IMR-90 (cell line): ENCODE measurements around the gene MRPL3. TPM values are rescaled to one million over a fixed set of nuclear protein-coding genes. Genes with fewer than 3 reads are reported as not detected.

Source experiments
- ATAC-seq: fragments of 200-7000 bp; cut with Tn5 transposase; 2 replicates; pipeline ENCODE4 v1.9.1; 2020; ENCODE audit warnings: low read depth, mild to moderate bottlenecking, moderate library complexity
- BruUV-seq: library from RNA; stranded (reverse); fragments of 400-500 nt; replicated peaks from 2 replicates; lab custom pipeline; 2021; lab: Mats Ljungman, UMichigan
- CTCF ChIA-PET: fragments of 300-600 bp; formaldehyde crosslinking; extraction: SDS; loops from one replicate; lab custom pipeline; 2021; ENCODE audit warnings: antibody characterized with exemption; lab: Yijun Ruan, JAX
- POLR2A ChIA-PET: fragments of 300-600 bp; sonication (Branson Sonifier 250); formaldehyde crosslinking; loops from one replicate; lab custom pipeline; 2022; ENCODE audit warnings: antibody characterized with exemption; ENCODE audit not compliant: unreplicated experiment; lab: Charles Lee
- DNase-seq: peaks from one replicate; pipeline ENCODE4 v3.0.0; 2013
- H2AFZ ChIP-seq: replicated peaks from 2 replicates; pipeline ENCODE3; 2013; ENCODE audit warnings: low read length, mild to moderate bottlenecking; ENCODE audit not compliant: poor library complexity
- H2AK5ac ChIP-seq: 2 replicates; pipeline ENCODE4 v1.6.1; 2013; ENCODE audit warnings: low read depth, low read length, inconsistent platforms
- H2AK9ac ChIP-seq: replicated peaks from 2 replicates; pipeline ENCODE3; 2013; ENCODE audit warnings: mild to moderate bottlenecking, low read depth, low read length, moderate library complexity; ENCODE audit not compliant: poor library complexity
- H2BK120ac ChIP-seq: 2 replicates; pipeline ENCODE4 v1.6.1; 2013; ENCODE audit warnings: low read depth, low read length, inconsistent platforms
- H2BK15ac ChIP-seq: 3 replicates; pipeline ENCODE4 v1.6.1; 2013; ENCODE audit warnings: low read depth, low read length, inconsistent platforms
- H2BK20ac ChIP-seq: 2 replicates; pipeline ENCODE4 v1.6.1; 2013; ENCODE audit warnings: low read depth, mild to moderate bottlenecking, inconsistent platforms, low read length, moderate library complexity
- H2BK5ac ChIP-seq: 2 replicates; pipeline ENCODE4 v1.6.1; 2013; ENCODE audit warnings: mild to moderate bottlenecking, low read depth, low read length, inconsistent platforms; ENCODE audit not compliant: poor library complexity, severe bottlenecking
- H3K14ac ChIP-seq: replicated peaks from 2 replicates; pipeline ENCODE4 v1.6.1; 2013; ENCODE audit warnings: low read depth, low read length, inconsistent platforms
- H3K18ac ChIP-seq: 2 replicates; pipeline ENCODE4 v1.6.1; 2013; ENCODE audit warnings: low read depth, low read length, control low read depth
- H3K23ac ChIP-seq: 2 replicates; pipeline ENCODE4 v1.6.1; 2013; ENCODE audit warnings: low read depth, low read length, inconsistent platforms
- H3K27ac ChIP-seq: 2 replicates; pipeline ENCODE4 v1.5.1; 2013; ENCODE audit warnings: mild to moderate bottlenecking, control low read depth, low read length; ENCODE audit not compliant: insufficient read depth
- H3K27me3 ChIP-seq: 2 replicates; pipeline ENCODE4 v1.6.1; 2013; ENCODE audit warnings: low read length; ENCODE audit not compliant: control insufficient read depth, insufficient read depth
- H3K36me3 ChIP-seq: 2 replicates; pipeline ENCODE4 v1.6.1; 2013; ENCODE audit warnings: low read length, mixed read lengths; ENCODE audit not compliant: control insufficient read depth, insufficient read depth
- H3K4ac ChIP-seq: 2 replicates; pipeline ENCODE4 v1.6.1; 2013; ENCODE audit warnings: low read depth, low read length, inconsistent platforms
- H3K4me1 ChIP-seq: 2 replicates; pipeline ENCODE4 v1.6.1; 2013; ENCODE audit warnings: low read length, mixed read lengths; ENCODE audit not compliant: control insufficient read depth, insufficient read depth
- H3K4me2 ChIP-seq: 2 replicates; pipeline ENCODE4 v1.6.1; 2013; ENCODE audit warnings: low read depth, mild to moderate bottlenecking, control low read depth, low read length, moderate library complexity
- H3K4me3 ChIP-seq: 2 replicates; pipeline ENCODE4 v1.5.1; 2013; ENCODE audit warnings: low read depth, mild to moderate bottlenecking, control low read depth, low read length, moderate library complexity; ENCODE audit not compliant: insufficient read depth
- H3K56ac ChIP-seq: 2 replicates; pipeline ENCODE4 v1.6.1; 2013; ENCODE audit warnings: low read length, inconsistent platforms; ENCODE audit not compliant: insufficient read depth; ENCODE audit errors: extremely low read depth
- H3K79me1 ChIP-seq, 2 experiments: 2 replicates each; pipeline ENCODE4 v1.6.1; 2013; ENCODE audit warnings: low read length in 2 of 2, inconsistent platforms in 1 of 2, low read depth in 1 of 2
- H3K9ac ChIP-seq: 2 replicates; pipeline ENCODE4 v1.6.1; 2013; ENCODE audit warnings: low read depth, low read length, control low read depth
- H3K9me1 ChIP-seq: 2 replicates; pipeline ENCODE4 v1.6.1; 2013; ENCODE audit warnings: low read length, inconsistent platforms; ENCODE audit not compliant: insufficient read depth
- H3K9me3 ChIP-seq: 2 replicates; pipeline ENCODE4 v1.6.1; 2013; ENCODE audit warnings: low read length; ENCODE audit not compliant: control insufficient read depth, insufficient read depth
- H4K20me1 ChIP-seq: 2 replicates; pipeline ENCODE4 v1.6.1; 2013; ENCODE audit warnings: low read length, inconsistent platforms; ENCODE audit not compliant: insufficient read depth
- H4K5ac ChIP-seq: 2 replicates; pipeline ENCODE4 v1.6.1; 2013; ENCODE audit warnings: mild to moderate bottlenecking, low read depth, low read length, control low read depth
- H4K8ac ChIP-seq, 2 experiments: 2 replicates each; pipeline ENCODE4 v1.6.1; 2013; ENCODE audit warnings: low read depth in 2 of 2, low read length in 2 of 2, control low read depth in 1 of 2, inconsistent platforms in 1 of 2
- H4K91ac ChIP-seq: 2 replicates; pipeline ENCODE4 v1.6.1; 2013; ENCODE audit warnings: low read depth, low read length, inconsistent platforms; ENCODE audit not compliant: insufficient read depth
- BHLHE40 ChIP-seq: fragments of 150-350 bp; IDR thresholded peaks from 2 replicates; pipeline ENCODE4 v1.6.1; 2016; ENCODE audit warnings: mild to moderate bottlenecking, low read depth, low read length
- CEBPB ChIP-seq: IDR thresholded peaks from 2 replicates; pipeline ENCODE4 v1.6.1; 2012; ENCODE audit warnings: low read depth, low read length, improper control_type of control experiment
- ELK1 ChIP-seq: fragments of 150-350 bp; IDR thresholded peaks from 2 replicates; pipeline ENCODE4 v1.6.1; 2016; ENCODE audit warnings: low read depth, mild to moderate bottlenecking, low read length, moderate library complexity, borderline replicate concordance
- FOS ChIP-seq: fragments of 150-350 bp; IDR thresholded peaks from 2 replicates; pipeline ENCODE4 v1.6.1; 2016; ENCODE audit warnings: low read depth, low read length
- MAFK ChIP-seq: IDR thresholded peaks from 2 replicates; pipeline ENCODE4 v1.6.1; 2012; ENCODE audit warnings: low read depth, low read length, improper control_type of control experiment
- MXI1 ChIP-seq: IDR thresholded peaks from 2 replicates; pipeline ENCODE4 v1.6.1; 2012; ENCODE audit warnings: low read depth, mild to moderate bottlenecking, low read length, moderate library complexity, borderline replicate concordance
- NFE2L2 ChIP-seq: fragments of 150-350 bp; IDR thresholded peaks from 2 replicates; pipeline ENCODE4 v1.6.1; 2016; ENCODE audit warnings: low read depth, mild to moderate bottlenecking, low read length
- RCOR1 ChIP-seq: IDR thresholded peaks from 2 replicates; pipeline ENCODE4 v1.6.1; 2012; ENCODE audit warnings: mild to moderate bottlenecking, low read length, improper control_type of control experiment; ENCODE audit not compliant: insufficient replicate concordance
- RFX5 ChIP-seq: IDR thresholded peaks from 2 replicates; pipeline ENCODE4 v1.8.0; 2012; ENCODE audit warnings: low read depth, mild to moderate bottlenecking, low read length, moderate library complexity
- SMC3 ChIP-seq: fragments of 150-350 bp; IDR thresholded peaks from 2 replicates; pipeline ENCODE4 v1.6.1; 2016; ENCODE audit warnings: low read depth, mild to moderate bottlenecking, antibody characterized with exemption, low read length, moderate library complexity
- WGBS, 2 experiments: methylation state at CpG; one replicate each; pipeline versions ENCODE4 v1.1.5 to v1.1.7; 2013; ENCODE audit warnings: missing lambda C conversion rate in 2 of 2; ENCODE audit not compliant: insufficient read length in 1 of 2; ENCODE audit errors: extremely low coverage in 2 of 2; 5-methylcytosine and 5-hydroxymethylcytosine counted together
- dilution Hi-C: fragments of 300-500 bp; cut with HindIII; formaldehyde crosslinking; loops from one replicate; pipeline ENCODE4 v1.14.3; 2018; ENCODE audit warnings: low sequenced_read_pairs; ENCODE audit not compliant: unreplicated experiment
- in situ Hi-C: fragments of 300-500 bp; cut with MboI; formaldehyde crosslinking; loops from 3 replicates; pipeline ENCODE4 v1.14.3; 2019; ENCODE audit warnings: low sequenced_read_pairs, inconsistent platforms, mixed read lengths
- intact Hi-C: fragments of 100-400 bp; cut with micrococcal nuclease; formaldehyde crosslinking; loops from 2 replicates; pipeline ENCODE4 v1.10.0; 2022
- polyA plus RNA-seq, 3 experiments: library from polyadenylated mRNA; depleted of rRNA; stranded (reverse); fragments of >200 nt; gene quantifications; 2 replicates each; pipeline ENCODE4 v1.2.3, GENCODE V29; 2012; ENCODE audit warnings: low replicate concordance in 1 of 3
- total RNA-seq: library from RNA; depleted of rRNA; stranded (reverse); fragments of >200 nt; gene quantifications from 2 replicates; pipeline ENCODE4 v1.2.3, GENCODE V29; 2012
- TF ChIP-seq, protein P1 (sequence below): conservative IDR thresholded peaks from 2 replicates; pipeline ENCODE4 v1.5.1; 2012; ENCODE audit warnings: mild to moderate bottlenecking, low read depth, low read length, improper control_type of control experiment

MRPL3 gene
- total and polyA plus RNA-seq, 2 of the 4 experiments (the other 2 are of a cell fraction) = 107 to 206 TPM

- Histone ChIP-seq H3K9me3 (no peaks in the 10 kb centered on the region), H4K20me1 (no peaks in the 10 kb centered on the region), H3K23ac (no peak overlapping the region), H3K18ac (no peak overlapping the region), H3K79me1 (no peaks in the 10 kb centered on the region), H2AFZ (no peak overlapping the region), H3K4me1 (no peaks in the 10 kb centered on the region), H2BK5ac (no peak overlapping the region), H4K91ac (no peak overlapping the region), H3K4me2 (no peak overlapping the region), H3K36me3 (no peaks in the 10 kb centered on the region), H4K8ac (no peak overlapping the region), H3K14ac (no peak overlapping the region), H3K4me3 (no peak overlapping the region), H2BK15ac (no peak overlapping the region), H2AK9ac (no peak overlapping the region), H3K27me3 (no peaks in the 10 kb centered on the region), H2AK5ac (no peak overlapping the region), H3K56ac (no peak overlapping the region), H3K9me1 (no peaks in the 10 kb centered on the region), H3K9ac (no peak overlapping the region), H3K4ac (no peak overlapping the region), H4K5ac (no peak overlapping the region), H3K27ac (no peak overlapping the region), H2BK20ac (no peak overlapping the region), H2BK120ac (no peak overlapping the region)
- no TSS peak for BruUV-seq
- in situ Hi-C loops (no loop called here), intact Hi-C loops (no loop called here), dilution Hi-C loops (no loop called here)
- ATAC-seq = no peak
- DNase-seq = no peak
- WGBS, 2 experiments = no CpG with 5 or more reads among the region's 2 CpGs
- no peak for TF ChIP-seq ELK1
- TF ChIP-seq, protein P1, sequence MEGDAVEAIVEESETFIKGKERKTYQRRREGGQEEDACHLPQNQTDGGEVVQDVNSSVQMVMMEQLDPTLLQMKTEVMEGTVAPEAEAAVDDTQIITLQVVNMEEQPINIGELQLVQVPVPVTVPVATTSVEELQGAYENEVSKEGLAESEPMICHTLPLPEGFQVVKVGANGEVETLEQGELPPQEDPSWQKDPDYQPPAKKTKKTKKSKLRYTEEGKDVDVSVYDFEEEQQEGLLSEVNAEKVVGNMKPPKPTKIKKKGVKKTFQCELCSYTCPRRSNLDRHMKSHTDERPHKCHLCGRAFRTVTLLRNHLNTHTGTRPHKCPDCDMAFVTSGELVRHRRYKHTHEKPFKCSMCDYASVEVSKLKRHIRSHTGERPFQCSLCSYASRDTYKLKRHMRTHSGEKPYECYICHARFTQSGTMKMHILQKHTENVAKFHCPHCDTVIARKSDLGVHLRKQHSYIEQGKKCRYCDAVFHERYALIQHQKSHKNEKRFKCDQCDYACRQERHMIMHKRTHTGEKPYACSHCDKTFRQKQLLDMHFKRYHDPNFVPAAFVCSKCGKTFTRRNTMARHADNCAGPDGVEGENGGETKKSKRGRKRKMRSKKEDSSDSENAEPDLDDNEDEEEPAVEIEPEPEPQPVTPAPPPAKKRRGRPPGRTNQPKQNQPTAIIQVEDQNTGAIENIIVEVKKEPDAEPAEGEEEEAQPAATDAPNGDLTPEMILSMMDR = no peak
- no peak for TF ChIP-seq MXI1
- no peak for TF ChIP-seq RFX5
- no peak for TF ChIP-seq MAFK
- TF ChIP-seq RCOR1 = no peak
- TF ChIP-seq BHLHE40 = no peak
- TF ChIP-seq NFE2L2 = no peak
- no peak for TF ChIP-seq FOS
- no peak for TF ChIP-seq CEBPB
- TF ChIP-seq SMC3 = no peak
- POLR2A ChIA-PET = no interaction called here
- CTCF ChIA-PET = interaction anchor here (0.7 kb wide), 1 partner anchor 117 kb away, joined by 3 read pairs; no protein-coding TSS in a partner anchor
Measured at GRCh38 chr3:131427226-131427625, 75.5 kb downstream of the MRPL3 start.
